CD4-positive, alpha-beta T cell treated with Interleukin-17A for 1 hour (primary cell): ENCODE data around the gene GABRA1.

Experiments used
- DNase-seq: peaks from one replicate; pipeline ENCODE4 v3.0.0-alpha.2; 2020

The GABRA1 gene

DNA sequence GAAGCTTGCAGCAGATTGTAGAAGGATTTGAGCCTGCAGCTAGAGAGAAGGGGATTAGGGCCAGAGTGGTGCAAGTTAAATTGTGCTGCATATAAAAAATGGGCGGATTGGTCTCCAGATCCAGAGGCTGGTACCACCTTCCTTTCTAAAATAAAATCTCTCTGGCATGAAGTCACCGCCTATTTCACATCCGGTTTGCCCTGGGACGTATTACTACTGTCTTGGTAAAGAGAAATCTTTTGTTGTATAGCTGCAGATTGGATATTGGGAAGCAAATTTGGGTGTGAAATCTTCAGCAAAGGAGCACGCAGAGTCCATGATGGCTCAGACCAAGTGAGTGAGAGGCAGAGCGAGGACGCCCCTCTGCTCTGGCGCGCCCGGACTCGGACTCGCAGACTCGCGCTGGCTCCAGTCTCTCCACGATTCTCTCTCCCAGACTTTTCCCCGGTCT lies at the start of gene GABRA1:
GABRA1 (plus strand) TSS at position 180 of the 451 bp plus-strand sequence. CDS start 2,691 bp downstream, outside the sequence.
- no peak for DNase-seq

DNA sequence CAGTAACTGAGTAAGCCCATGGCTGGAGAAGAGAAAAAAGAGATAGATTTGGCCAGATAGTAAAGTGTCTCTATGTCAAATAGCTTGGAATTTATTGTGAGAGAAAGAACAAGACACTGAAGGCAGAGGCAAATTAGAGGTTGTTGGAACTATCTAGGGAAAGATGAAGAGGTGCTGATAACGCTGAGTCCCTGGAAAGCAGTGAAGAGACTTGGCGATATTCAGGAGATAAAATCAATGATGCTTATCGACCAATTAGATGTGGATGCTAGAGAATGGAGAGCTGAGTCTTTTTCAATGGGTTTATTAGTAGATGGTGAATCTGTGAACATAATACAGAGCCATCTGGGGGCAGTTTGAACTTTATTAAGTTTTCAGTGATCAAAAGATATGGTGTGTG lies 48.6 kb upstream of the GABRA1 start:
- no peak for DNase-seq

DNA sequence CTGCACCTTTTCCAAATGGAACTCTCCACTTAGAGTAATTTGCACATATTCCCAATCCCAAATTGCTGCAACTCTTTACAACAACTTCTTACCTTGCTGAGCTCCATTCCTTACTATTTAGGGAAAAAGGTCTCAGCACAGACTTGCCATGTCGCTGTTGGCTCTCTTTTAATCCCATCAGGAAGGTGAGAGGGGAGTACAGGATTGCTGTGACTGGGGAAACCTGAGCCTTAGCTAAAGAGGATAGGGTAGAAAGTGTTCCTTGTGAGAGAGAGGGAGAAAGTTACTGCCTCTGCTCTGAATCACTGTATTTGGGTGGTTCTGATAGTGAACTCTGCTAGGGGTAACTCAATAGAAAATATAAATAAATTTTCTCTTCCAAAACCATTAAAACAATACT lies 43.7 kb upstream of the GABRA1 start:
- DNase-seq, result no peak

DNA sequence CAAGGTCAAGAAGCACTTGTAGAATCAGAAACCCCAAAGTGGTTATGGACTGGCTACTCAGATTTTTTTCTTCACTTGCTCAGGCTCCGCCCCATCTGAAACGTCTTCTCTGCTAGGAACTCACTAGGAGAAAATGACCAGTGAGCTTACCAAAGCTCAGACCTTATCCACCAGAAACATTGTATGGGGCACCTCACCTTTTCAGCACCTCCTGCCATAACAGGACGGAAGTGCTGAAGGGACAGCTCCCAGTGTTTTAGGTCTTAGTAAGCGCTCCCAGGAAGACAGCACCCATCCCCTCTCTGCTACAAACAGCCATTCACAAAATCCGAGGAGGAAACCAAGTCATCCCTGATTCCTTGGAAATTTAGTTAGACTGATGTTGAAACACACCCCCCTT lies 1.2 kb upstream of the GABRA1 start:
- no peak for DNase-seq

DNA sequence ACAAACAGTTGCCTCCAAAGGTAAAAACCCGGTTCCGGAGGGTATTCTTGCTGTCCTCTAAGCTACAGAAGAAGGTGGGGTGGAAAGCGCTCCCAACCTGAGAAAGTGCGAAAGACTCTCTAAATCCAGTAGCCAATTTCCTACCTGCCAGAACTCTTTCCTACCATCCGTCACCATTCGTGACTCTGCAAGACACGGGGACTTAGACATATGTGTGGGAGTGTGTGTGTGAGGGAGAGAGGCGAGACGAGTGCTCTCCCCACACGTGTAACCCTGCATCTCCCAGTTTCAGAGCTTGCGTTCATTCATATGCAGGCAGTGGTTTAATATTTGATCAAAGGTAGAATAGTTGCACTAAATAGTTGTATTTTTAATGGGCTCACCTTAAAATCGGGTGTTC lies 473 bp upstream of the GABRA1 start:
- no peak for DNase-seq

DNA sequence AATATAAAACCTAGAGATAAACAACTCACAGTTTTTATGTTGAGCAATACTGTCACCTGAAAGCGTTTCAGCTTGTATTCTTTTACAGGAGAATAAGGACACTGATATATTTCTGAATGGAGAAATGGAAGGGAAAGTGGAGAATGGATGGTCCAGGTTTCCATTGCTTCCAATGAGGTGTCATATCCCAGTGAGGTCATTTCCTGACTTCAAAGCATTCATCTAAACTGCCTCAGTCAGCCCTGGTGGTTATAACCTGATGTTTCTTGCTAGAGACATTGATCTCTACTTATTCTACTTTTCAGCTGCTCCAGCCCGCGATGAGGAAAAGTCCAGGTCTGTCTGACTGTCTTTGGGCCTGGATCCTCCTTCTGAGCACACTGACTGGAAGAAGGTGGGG lies 2.6 kb downstream of the GABRA1 start:
- no peak for DNase-seq

DNA sequence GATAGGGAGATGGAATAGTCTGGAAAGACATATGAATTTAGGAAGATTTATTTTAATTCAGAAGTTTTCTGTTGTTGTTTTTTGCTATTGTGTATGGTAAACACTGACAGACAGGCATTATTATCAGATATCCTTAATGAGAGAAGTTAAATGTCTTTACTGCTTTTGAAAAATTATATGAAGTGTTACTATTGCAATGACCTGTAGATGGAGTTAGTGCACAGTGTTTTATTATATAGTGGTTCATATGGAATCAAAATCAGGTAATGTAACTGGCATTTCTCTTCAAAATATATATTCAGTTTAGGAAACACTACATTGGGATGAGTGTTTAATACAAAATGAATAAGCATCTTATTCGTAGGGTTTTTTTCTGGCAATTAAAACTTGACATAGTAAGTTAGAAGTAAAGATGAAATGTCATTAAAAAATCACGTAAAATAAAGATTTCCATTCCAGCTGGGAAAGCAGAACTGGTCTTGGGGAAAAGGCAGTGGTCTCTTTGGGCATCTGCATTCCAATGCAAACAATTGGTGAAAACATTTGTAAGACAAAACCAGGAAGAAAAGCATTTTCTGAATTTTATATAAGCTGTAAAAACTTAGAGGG lies 3.9 kb downstream of the GABRA1 start:
- no peak for DNase-seq

DNA sequence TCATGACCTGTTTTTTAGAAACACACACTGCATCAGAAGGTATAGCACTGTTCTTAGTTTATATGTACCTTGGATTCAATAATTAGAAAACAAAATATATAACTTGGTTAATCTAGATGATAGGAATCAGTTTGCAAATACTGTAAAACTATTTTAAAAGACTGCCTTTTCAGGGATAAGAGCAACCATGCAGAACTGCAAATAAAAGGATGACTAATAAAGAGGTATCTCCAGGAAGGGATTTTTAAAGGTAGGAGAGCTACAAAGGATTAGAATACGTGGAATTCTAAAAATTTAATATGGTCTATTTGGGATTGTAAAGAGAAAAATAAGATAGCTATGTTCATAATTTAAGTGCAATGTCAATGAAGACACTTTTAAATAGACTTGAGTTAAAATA lies 9.4 kb downstream of the GABRA1 start:
- no peak for DNase-seq

DNA sequence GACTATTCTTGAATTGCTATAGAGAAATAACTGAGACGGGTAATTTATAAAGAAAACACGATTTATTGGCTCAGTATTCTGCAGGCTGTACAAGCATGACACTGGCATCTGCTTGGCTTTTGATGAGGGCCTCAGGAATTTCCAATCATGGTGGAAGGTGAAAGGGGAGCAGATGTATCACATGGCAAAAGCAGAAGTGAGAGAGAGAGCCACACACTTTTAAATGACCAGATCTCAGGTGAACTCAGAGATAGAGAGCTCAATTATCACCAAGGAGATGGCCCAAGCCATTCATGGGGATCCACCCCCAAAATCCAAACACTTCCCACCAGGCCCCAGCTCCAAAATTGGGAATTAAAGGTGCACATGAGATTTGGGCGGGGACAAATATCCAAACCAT lies 15.3 kb downstream of the GABRA1 start:
- DNase-seq, result no peak

DNA sequence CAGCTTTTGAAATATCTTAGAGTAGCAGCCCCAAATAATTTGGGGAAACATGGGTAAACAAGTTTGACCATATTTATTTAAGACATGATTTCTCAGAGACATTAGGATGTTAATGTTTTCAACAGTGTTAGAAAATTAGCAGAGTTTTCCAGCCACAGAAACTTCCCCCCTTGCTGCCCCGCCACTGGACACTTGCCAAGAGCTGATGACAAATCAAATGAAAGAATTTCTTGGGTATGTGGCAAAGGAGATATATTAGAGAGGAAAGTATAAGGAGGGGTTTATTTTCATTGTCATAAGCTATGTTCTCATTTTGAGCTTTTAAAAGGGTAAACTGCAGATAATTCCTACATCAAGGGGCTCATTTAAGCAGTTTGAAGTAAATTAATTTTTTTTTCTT lies 15.9 kb downstream of the GABRA1 start:
- no peak for DNase-seq

DNA sequence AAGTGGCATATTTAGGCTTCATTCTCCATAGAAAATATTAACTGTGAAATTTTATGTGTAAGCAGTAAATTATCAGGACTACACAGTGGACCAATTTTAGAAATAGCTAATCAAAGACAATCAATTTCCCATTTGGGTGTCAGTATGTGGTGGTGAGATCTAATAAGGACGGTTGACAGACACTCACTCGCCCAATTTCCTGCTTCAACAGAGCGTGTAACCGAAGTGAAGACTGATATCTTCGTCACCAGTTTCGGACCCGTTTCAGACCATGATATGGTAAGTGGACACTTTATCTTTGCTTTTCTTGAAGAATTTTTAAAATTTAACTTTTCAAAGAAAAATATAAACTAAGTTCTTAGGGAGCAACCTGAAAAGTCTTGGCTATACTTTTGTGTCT lies 17.6 kb downstream of the GABRA1 start:
- no peak for DNase-seq

DNA sequence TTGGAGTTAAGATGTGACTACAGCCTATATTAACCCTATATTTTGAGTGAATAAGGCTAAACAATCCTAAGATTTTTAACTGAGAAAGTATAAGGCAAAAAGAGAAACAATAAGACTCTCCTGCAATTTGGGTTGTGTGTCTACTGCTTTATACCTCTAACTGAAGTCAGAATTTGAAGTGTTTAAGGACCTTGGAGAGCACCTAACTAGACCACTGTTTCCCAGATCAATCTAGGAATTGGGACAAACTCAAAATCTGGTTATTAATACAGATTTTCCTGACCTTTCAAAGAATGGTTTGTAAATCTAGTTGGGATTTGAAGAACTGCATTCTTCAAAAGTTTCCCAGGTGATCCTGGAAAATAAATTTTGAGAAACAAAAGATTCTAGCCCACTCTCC lies 42.1 kb downstream of the GABRA1 start:
- no peak for DNase-seq

DNA sequence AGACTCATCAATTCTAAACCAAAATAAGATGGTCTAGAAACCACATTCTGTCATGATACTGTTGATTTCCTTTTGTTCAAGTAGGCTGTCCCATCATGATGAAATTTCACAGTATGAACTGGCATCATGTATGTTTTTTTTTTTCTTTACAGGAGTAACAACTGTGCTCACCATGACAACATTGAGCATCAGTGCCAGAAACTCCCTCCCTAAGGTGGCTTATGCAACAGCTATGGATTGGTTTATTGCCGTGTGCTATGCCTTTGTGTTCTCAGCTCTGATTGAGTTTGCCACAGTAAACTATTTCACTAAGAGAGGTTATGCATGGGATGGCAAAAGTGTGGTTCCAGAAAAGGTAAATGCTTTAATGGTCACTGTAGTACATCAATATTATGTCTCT lies 47.6 kb downstream of the GABRA1 start:
- no peak for DNase-seq

DNA sequence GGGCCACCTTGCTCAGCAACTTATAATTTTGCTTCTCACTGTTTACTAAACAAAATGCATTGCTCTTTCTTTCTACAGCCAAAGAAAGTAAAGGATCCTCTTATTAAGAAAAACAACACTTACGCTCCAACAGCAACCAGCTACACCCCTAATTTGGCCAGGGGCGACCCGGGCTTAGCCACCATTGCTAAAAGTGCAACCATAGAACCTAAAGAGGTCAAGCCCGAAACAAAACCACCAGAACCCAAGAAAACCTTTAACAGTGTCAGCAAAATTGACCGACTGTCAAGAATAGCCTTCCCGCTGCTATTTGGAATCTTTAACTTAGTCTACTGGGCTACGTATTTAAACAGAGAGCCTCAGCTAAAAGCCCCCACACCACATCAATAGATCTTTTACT lies 49.1 kb downstream of the GABRA1 start:
- no peak for DNase-seq

DNA sequence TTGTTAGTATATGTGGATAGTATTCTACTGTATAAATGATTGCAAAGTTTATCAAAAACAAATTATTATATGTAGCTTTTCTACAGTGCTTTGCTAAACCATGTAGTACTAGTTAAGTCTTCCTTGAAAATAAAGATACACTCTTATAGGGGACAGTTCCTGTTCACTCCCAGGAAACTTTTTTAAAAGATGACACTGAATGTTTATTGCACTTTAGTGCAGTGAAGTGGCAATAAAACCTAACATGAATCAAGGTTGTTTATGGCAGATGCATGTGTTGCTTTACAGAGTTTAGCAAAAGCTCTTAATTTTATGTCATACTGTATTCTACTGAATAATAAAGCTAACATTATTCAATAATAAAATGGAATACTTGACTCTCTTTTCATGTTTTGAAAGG lies 51.7 kb downstream of the GABRA1 start:
- no peak for DNase-seq

DNA sequence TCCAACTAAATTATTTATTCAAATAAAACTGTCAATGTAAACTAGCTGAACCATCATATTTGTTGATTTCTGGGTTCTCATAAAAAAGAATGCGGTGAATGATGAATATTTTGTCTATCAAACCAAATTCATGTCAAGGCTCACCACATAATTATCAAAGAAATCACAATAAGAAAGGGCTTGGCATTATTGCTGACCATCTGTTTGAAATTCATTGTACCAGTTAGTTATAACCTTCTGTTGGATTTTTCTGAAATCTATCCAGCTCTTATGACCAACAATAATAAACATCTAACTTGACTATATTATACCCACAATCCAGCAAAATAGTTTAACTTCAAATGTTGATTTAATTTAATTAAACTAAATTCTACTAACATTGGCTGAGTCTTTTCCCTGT lies 53.1 kb downstream of the GABRA1 start:
- DNase-seq, result no peak

DNA sequence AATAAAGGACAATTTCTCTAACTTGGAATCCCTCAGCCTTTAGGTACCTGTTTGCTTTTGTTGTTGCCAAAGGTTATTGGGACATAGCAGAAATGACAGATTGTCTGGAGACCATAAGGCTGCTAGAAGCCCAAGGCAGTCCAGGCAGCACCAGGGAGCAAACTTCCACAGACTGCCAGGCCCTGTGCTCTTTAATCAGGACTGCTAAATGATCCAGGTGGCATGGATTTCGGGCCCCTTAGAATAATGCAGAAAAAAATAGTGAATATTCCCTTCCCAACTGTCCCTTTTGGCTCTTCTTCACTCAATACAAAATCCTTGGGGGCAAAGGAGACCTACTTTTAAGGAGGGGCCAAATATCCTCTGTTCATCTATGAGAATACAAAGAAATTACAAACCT lies 73.9 kb downstream of the GABRA1 start:
- DNase-seq, result no peak

DNA sequence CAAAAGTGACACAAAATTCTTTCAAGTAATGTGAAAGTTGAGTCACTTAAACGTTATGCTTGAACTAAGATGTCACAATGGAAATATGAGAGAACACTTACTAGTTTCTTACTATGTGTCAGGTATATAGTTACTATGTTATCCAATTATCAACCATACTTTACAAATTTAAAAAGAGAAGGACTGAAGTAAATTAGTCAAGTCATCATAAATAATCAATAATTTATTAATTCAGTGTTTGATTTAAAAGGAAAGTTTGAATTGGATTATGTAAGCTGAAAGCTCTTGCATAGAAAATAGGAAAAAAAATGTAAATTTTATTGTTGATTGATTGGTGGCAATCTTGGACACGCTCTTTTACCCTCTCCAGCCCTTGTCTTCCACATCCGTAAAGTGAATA lies 76.3 kb downstream of the GABRA1 start:
- no peak for DNase-seq

DNA sequence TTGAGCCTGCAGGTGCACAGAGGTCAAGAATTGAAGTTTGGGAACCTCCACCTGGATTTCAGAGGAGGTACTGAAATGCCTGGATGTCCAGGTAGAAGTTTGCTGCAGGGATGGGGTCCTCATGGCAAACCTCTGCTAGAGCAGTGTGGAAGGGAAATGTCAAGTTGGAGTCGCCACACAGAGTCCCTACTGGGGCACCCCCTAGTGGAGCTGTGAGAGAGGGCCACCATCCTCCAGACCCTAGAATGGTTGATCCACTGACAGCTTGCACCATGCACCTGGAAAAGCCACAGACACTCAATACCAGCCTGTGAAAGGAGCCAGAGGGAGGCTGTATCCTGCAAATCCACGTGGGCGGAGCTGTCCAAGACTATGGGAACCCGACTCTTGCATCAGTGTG lies 78.0 kb downstream of the GABRA1 start:
- no peak for DNase-seq

DNA sequence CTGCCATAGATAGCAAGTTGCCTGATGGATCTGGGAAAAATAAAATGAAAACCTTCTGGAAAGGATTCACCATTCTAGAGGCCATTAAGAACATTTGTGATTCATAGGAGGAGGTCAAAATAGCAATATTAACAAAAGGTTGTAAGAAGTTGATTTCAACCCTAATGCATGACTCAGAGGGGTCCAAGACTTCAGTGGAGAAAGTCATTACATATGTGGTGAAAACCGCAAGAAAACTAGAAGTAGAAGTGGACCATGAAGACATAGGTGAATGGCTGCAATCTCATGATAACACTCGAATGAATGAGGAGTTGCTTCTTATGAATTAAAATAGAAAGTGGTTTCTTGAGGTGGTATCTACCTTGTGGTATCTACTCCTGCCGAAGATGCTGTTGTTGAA lies 86.6 kb downstream of the GABRA1 start:
- no peak for DNase-seq

DNA sequence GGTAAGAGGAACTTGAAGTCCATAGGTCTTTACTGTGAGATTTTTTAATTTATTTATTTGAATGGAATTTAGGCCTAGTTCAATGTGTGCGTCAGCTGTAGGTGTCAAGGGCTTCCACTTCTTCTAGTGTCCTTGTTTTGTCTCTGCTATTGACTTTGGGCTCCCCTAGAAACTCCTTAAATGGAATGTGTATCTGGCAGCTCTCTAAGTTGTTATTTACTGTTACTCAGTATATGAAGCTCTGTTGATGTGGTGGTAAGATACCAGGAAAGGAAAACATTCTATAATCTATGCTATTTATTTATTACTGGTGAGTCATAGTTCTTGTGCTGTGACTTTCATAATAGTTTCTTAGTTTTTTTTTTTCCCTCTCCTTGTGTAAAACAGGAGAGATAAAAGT lies 97.1 kb downstream of the GABRA1 start:
- no peak for DNase-seq

DNA sequence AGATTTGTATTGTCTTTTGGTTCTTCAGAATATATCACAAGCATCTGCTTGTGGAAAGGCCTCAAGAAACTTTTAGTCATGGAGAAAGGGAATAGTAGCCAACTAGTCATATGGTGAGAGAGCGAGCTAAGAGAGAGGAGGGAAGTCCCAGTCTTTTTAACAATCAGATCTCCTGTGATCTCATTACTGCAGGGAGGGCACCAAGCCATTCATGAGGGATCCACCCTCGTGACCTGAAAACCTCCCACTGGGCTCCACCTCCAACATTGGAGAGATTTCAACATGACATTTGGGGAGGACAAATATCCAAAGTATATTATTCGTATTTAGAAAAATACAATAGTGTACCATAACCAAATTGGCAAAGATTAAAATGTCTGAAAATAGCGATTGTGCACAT lies 99.0 kb downstream of the GABRA1 start:
- no peak for DNase-seq
